Measurements from ENCODE around the gene TSPAN5. TPM values are rescaled to one million over a fixed set of nuclear protein-coding genes. Genes with fewer than 3 reads are reported as not detected.

Gene TSPAN5
- total and polyA plus RNA-seq, 2 of the 4 experiments (the other 2 are of a cell fraction): 64.8 to 79.6 TPM

DNA sequence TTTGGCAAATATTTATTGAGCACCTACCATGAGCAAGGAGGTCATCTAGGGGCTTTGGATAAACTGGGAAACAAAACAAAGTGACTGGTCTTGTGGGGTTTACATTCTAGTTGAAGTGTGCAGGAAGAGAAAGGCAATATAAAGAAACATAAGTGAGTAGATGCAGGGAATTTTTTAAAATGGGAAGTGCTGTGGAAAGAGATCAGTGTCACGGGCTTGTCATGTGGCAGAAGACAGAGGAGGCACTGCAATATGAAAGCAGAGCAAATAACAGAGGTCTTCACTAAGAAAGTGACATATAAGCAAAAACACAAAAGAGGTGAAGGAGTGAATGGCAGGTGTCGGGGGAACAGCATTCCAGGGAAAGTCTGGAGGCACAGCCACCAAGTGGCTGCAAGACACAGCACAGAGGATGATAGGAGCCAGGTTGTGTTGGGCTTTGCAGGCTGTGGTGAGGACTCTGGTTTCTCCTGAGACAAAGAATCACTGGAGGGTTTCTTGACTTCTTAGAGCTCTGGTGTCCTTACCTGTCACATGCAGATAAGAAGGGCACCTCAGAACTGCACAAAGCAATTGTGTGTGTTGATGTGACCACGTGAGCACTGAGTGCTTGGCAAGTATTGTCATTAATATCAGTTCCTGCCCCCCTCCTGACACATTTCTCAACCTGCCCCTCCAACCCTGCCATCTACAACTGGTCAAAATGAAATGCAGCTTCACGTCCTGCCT lies 143.5 kb downstream of the TSPAN5 start:
- intact Hi-C loops (cut with micrococcal nuclease) (loop anchor here (5.0 kb wide), 1 partner anchor 142 kb away; the partner anchor contains the start of gene TSPAN5), dilution Hi-C loops (cut with HindIII; ENCODE audit: low sequenced_read_pairs, unreplicated experiment) (no loop called here), in situ Hi-C loops (cut with MboI; ENCODE audit: low sequenced_read_pairs) (no loop called here)
- Histone ChIP-seq H4K8ac (ENCODE audit: low read depth in 2 of 2, low read length in 2 of 2) (peak overlapping the region; percentile 25 to 76; a peak in 2 of 4 replicates), H3K27me3 (ENCODE audit: control insufficient read depth, insufficient read depth, low read length) (no peaks in the 10 kb centered on the region), H3K36me3 (ENCODE audit: control insufficient read depth, insufficient read depth, low read length) (no peaks in the 10 kb centered on the region), H3K4me2 (ENCODE audit: low read depth, low read length) (peak overlapping the region; percentile 40; the same call in 1 of the 2 replicates), H3K79me1 (ENCODE audit: low read depth in 1 of 2, low read length in 2 of 2) (peaks cover 43 to 72% of the 10 kb centered on the region in 2 experiments), H3K4me3 (ENCODE audit: insufficient read depth, low read depth, low read length) (no peak overlapping the region), H4K5ac (ENCODE audit: low read depth, low read length) (peak overlapping the region; percentile 37), H2AK9ac (replicated peaks; ENCODE audit: low read depth, low read length, poor library complexity) (peak overlapping the region; percentile 67), H3K4ac (ENCODE audit: low read depth, low read length) (peak overlapping the region; percentile 85), H2BK5ac (ENCODE audit: low read depth, low read length, poor library complexity, severe bottlenecking) (peak overlapping the region; percentile 85), H2BK15ac (ENCODE audit: low read depth, low read length) (peak overlapping the region; percentile 74; the same call in 2 of the 3 replicates), H2BK20ac (ENCODE audit: low read depth, low read length) (peak overlapping the region; percentile 75), H3K23ac (ENCODE audit: low read depth, low read length) (peak overlapping the region; percentile 86), H3K27ac (ENCODE audit: insufficient read depth, low read length) (peak overlapping the region; percentile 67), H2AK5ac (ENCODE audit: low read depth, low read length) (peak overlapping the region; percentile 95), H2AFZ (replicated peaks; ENCODE audit: low read length, poor library complexity) (no peak overlapping the region), H3K9me3 (ENCODE audit: control insufficient read depth, insufficient read depth, low read length) (no peaks in the 10 kb centered on the region), H2BK120ac (ENCODE audit: low read depth, low read length) (peak overlapping the region; percentile 82), H3K56ac (ENCODE audit: extremely low read depth, insufficient read depth, low read length) (no peak overlapping the region), H3K14ac (replicated peaks; ENCODE audit: low read depth, low read length) (peak overlapping the region; percentile 87), H3K9me1 (ENCODE audit: insufficient read depth, low read length) (peaks cover 40% of the 10 kb centered on the region), H3K9ac (ENCODE audit: low read depth, low read length) (0 out of 2 replicates have a peak overlapping the region, but pooled peaks have one; percentile 14), H3K18ac (ENCODE audit: low read depth, low read length) (peak overlapping the region; percentile 69), H4K91ac (ENCODE audit: insufficient read depth, low read depth, low read length) (peak overlapping the region; percentile 81), H4K20me1 (ENCODE audit: insufficient read depth, low read length) (peaks cover 10% of the 10 kb centered on the region; the same call in 1 of the 2 replicates), H3K4me1 (ENCODE audit: control insufficient read depth, insufficient read depth, low read length) (peaks cover 47% of the 10 kb centered on the region)
- BruUV-seq (replicated peaks): no TSS peak
- ATAC-seq (ENCODE audit: low read depth) (no peak), DNase-seq (no peak)
- TF ChIP-seq FOS (IDR thresholded peaks at IDR 0.05; ENCODE audit: low read depth, low read length) (no peak), USF2 (IDR thresholded peaks at IDR 0.05; ENCODE audit: low read depth, low read length) (no peak), POLR2A (IDR thresholded peaks at IDR 0.05; ENCODE audit: low read depth, low read length) (no peak)
- WGBS, 2 experiments (ENCODE audit: extremely low coverage in 2 of 2, insufficient read length in 1 of 2): 81% methylated on average over 3 of the region's 4 CpGs; no CpG with 5 or more reads in 1 of the 2 experiments
- POLR2A ChIA-PET (ENCODE audit: unreplicated experiment): no interaction called here
- CTCF ChIA-PET: interaction anchor here (1.0 to 1.9 kb wide), 2 partner anchors 8 to 47 kb away, joined by 3 to 6 read pairs; no protein-coding TSS in a partner anchor

All from IMR-90 (cell line).